Muscle layer of colon (tissue), 2 donors: ENCODE data around the gene TNFSF12.

Experiments used
- H3K27ac ChIP-seq: one replicate; pipeline ENCODE4 v1.7.0; 2013; ENCODE audit warnings: low read depth, mild to moderate bottlenecking, low read length, moderate library complexity
- H3K27me3 ChIP-seq, 2 donors: one replicate each; pipeline ENCODE4 v1.7.0; 2013; ENCODE audit warnings: low read length in 2 of 2, mild to moderate bottlenecking in 2 of 2; ENCODE audit not compliant: insufficient read depth in 2 of 2, control insufficient read depth in 1 of 2
- H3K36me3 ChIP-seq: one replicate; pipeline ENCODE4 v1.7.0; 2013; ENCODE audit warnings: mild to moderate bottlenecking, low read length; ENCODE audit not compliant: insufficient read depth
- H3K4me1 ChIP-seq: one replicate; pipeline ENCODE4 v1.7.0; 2013; ENCODE audit warnings: mild to moderate bottlenecking, low read length; ENCODE audit not compliant: insufficient read depth
- H3K4me3 ChIP-seq, 2 donors: one replicate each; pipeline ENCODE4 v1.7.0; 2013; ENCODE audit warnings: low read length in 2 of 2, low read depth in 1 of 2, mild to moderate bottlenecking in 1 of 2, moderate library complexity in 1 of 2
- H3K9ac ChIP-seq: one replicate; pipeline ENCODE4 v1.7.0; 2013; ENCODE audit warnings: low read length
- H3K9me3 ChIP-seq: one replicate; pipeline ENCODE4 v1.7.0; 2013; ENCODE audit warnings: mild to moderate bottlenecking, low read length
- donor health status: abdominal sarcoma.
- donor health status: Adenocarcinoma of cecum.

TNFSF12 gene

GRCh38 chr17:7573324-7574080 lies 24.6 kb downstream of the TNFSF12 start:
- H3K4me3 ChIP-seq, result peak overlapping the region; percentile 83 to 85
- peaks cover 25% of the 10 kb centered on the region for H3K4me1 ChIP-seq
- H3K9ac ChIP-seq, result peak overlapping the region; percentile 98
- H3K36me3 ChIP-seq, result peaks cover 66% of the 10 kb centered on the region
- H3K27me3 ChIP-seq, result no peaks in the 10 kb centered on the region
- H3K27ac ChIP-seq, result peak overlapping the region; percentile 88
- no peaks in the 10 kb centered on the region for H3K9me3 ChIP-seq

GRCh38 chr17:7574176-7574953 lies 25.5 kb downstream of the TNFSF12 start:
- peak overlapping the region; percentile 88 for H3K27ac ChIP-seq
- H3K36me3 ChIP-seq, result peaks cover 72% of the 10 kb centered on the region
- peak overlapping the region; percentile 21 for H3K9ac ChIP-seq
- peak overlapping the region; percentile 83 to 85 for H3K4me3 ChIP-seq
- no peaks in the 10 kb centered on the region for H3K9me3 ChIP-seq
- H3K27me3 ChIP-seq, result no peaks in the 10 kb centered on the region
- peaks cover 25% of the 10 kb centered on the region for H3K4me1 ChIP-seq

GRCh38 chr17:7575481-7575883 lies 26.6 kb downstream of the TNFSF12 start:
- Histone ChIP-seq H3K36me3 (peaks cover 67% of the 10 kb centered on the region), H3K27ac (no peak overlapping the region), H3K27me3 (no peaks in the 10 kb centered on the region), H3K4me3 (no peak overlapping the region), H3K9ac (no peak overlapping the region), H3K4me1 (peaks cover 35% of the 10 kb centered on the region), H3K9me3 (no peaks in the 10 kb centered on the region)

- H3K4me1 ChIP-seq, result peaks cover 36% of the 10 kb centered on the region
- no peak overlapping the region for H3K27ac ChIP-seq
- H3K4me3 ChIP-seq, result no peak overlapping the region
- H3K9me3 ChIP-seq, result no peaks in the 10 kb centered on the region
- H3K27me3 ChIP-seq, result no peaks in the 10 kb centered on the region
- H3K9ac ChIP-seq, result no peak overlapping the region
- H3K36me3 ChIP-seq, result peaks cover 67% of the 10 kb centered on the region
Measured at GRCh38 chr17:7575959-7576358, 27.1 kb downstream of the TNFSF12 start.

GRCh38 chr17:7576432-7576937 lies 27.6 kb downstream of the TNFSF12 start:
- Histone ChIP-seq H3K36me3 (peaks cover 64% of the 10 kb centered on the region), H3K27me3 (no peaks in the 10 kb centered on the region), H3K27ac (no peak overlapping the region), H3K4me1 (peaks cover 40% of the 10 kb centered on the region), H3K4me3 (no peak overlapping the region), H3K9me3 (no peaks in the 10 kb centered on the region), H3K9ac (no peak overlapping the region)

GRCh38 chr17:7577327-7578199 lies 28.7 kb downstream of the TNFSF12 start:
- no peak overlapping the region for H3K27ac ChIP-seq
- no peak overlapping the region for H3K4me3 ChIP-seq
- no peak overlapping the region for H3K9ac ChIP-seq
- H3K27me3 ChIP-seq, result no peaks in the 10 kb centered on the region
- no peaks in the 10 kb centered on the region for H3K9me3 ChIP-seq
- H3K4me1 ChIP-seq, result peaks cover 44% of the 10 kb centered on the region
- H3K36me3 ChIP-seq, result peaks cover 64% of the 10 kb centered on the region

GRCh38 chr17:7579001-7579833 lies 30.4 kb downstream of the TNFSF12 start, which contains the start of gene CD68:
TSS of gene CD68 (plus strand) at chr17:7579638. CDS start at chr17:7579678, 40 bp downstream.
- peaks cover 63% of the 10 kb centered on the region for H3K36me3 ChIP-seq
- no peak within 1 kb of the TSS for H3K9ac ChIP-seq
- H3K27ac ChIP-seq, result peak within 1 kb of the TSS; percentile 73
- peaks cover 50% of the 10 kb centered on the region for H3K4me1 ChIP-seq
- peak within 1 kb of the TSS; percentile 21 to 41 for H3K4me3 ChIP-seq
- H3K27me3 ChIP-seq, result no peaks in the 10 kb centered on the region
- no peaks in the 10 kb centered on the region for H3K9me3 ChIP-seq

GRCh38 chr17:7579834-7580603 lies 31.2 kb downstream of the TNFSF12 start:
- Histone ChIP-seq H3K9ac (no peak overlapping the region), H3K27me3 (no peaks in the 10 kb centered on the region), H3K4me3 (peak overlapping the region; percentile 21 to 41), H3K36me3 (peaks cover 55% of the 10 kb centered on the region), H3K27ac (peak overlapping the region; percentile 73), H3K4me1 (peaks cover 47% of the 10 kb centered on the region), H3K9me3 (no peaks in the 10 kb centered on the region)

GRCh38 chr17:7580604-7581575 lies 32.0 kb downstream of the TNFSF12 start:
- Histone ChIP-seq H3K36me3 (peaks cover 46% of the 10 kb centered on the region), H3K27me3 (no peaks in the 10 kb centered on the region), H3K9ac (no peak overlapping the region)

More at GRCh38 chr17:7580604-7581575, 32.0 kb downstream of the TNFSF12 start:
- Histone ChIP-seq H3K9me3 (no peaks in the 10 kb centered on the region), H3K4me1 (peaks cover 38% of the 10 kb centered on the region), H3K4me3 (peak overlapping the region in 1 of 2 donors; percentile 41), H3K27ac (peak overlapping the region; percentile 73)
